NCI-H1930 (cell line): ENCODE measurements around the gene AKNAD1.
"Not testable (repeated sequence)": the region's sequence is repeated elsewhere in the genome, so short reads cannot be mapped to it uniquely, and the experiment has no call there.

ENCODE experiments used
- DNase-seq, 2 experiments: peaks; one replicate each; lab custom pipeline; 2025; lab: John Stamatoyannopoulos, UW

Gene AKNAD1

GRCh38 chr1:108856994-108857393 is at the start of gene AKNAD1:
Gene AKNAD1 (minus strand): TSS chr1:108857094. CDS start chr1:108852664, 4,430 bp downstream.
- DNase-seq: no peak

- DNase-seq: no peak
Observed at GRCh38 chr1:108901106-108901505, 44.2 kb upstream of the AKNAD1 start.

- peak; percentile 24 to 25 for DNase-seq
Observed at GRCh38 chr1:108897865-108898720, 41.2 kb upstream of the AKNAD1 start.

- DNase-seq: no peak
Observed at GRCh38 chr1:108896146-108897145, 39.6 kb upstream of the AKNAD1 start.

- no peak for DNase-seq
Observed at GRCh38 chr1:108893141-108893530, 36.2 kb upstream of the AKNAD1 start.

GRCh38 chr1:108892356-108893140 is 35.7 kb upstream of the AKNAD1 start:
- no peak for DNase-seq

- no peak for DNase-seq
Observed at GRCh38 chr1:108889706-108890384, 33.0 kb upstream of the AKNAD1 start.

GRCh38 chr1:108889006-108889645 is 32.2 kb upstream of the AKNAD1 start:
- DNase-seq: not testable (repeated sequence)

- no peak for DNase-seq
Observed at GRCh38 chr1:108886292-108886691, 29.4 kb upstream of the AKNAD1 start.

- DNase-seq: no peak
Observed at GRCh38 chr1:108884968-108885367, 28.1 kb upstream of the AKNAD1 start.

GRCh38 chr1:108882837-108883236 is 25.9 kb upstream of the AKNAD1 start:
- DNase-seq: no peak

- no peak for DNase-seq
Observed at GRCh38 chr1:108881369-108881768, 24.5 kb upstream of the AKNAD1 start.

- no peak for DNase-seq
Observed at GRCh38 chr1:108880850-108881249, 24.0 kb upstream of the AKNAD1 start.

- DNase-seq: no peak
Observed at GRCh38 chr1:108878678-108879077, 21.8 kb upstream of the AKNAD1 start.

GRCh38 chr1:108878160-108878469 is 21.2 kb upstream of the AKNAD1 start:
- DNase-seq: no peak

GRCh38 chr1:108877348-108878159 is 20.7 kb upstream of the AKNAD1 start:
- peak in 1 of 2 experiments; percentile 31 for DNase-seq

GRCh38 chr1:108871050-108871724 is 14.3 kb upstream of the AKNAD1 start:
- no peak for DNase-seq

GRCh38 chr1:108865316-108865910 is 8.5 kb upstream of the AKNAD1 start:
- DNase-seq: no peak

- no peak for DNase-seq
Observed at GRCh38 chr1:108863984-108864383, 7.1 kb upstream of the AKNAD1 start.
